BE2C (cell line): Measurements from ENCODE around the gene LTBP1.

Experiments used
- DNase-seq: peaks from one replicate; pipeline ENCODE4 v3.0.0-alpha.2; 2020
- H3K27me3 ChIP-seq: fragments of 250-450 bp; sonication (Bioruptor Pico); 2 replicates; pipeline ENCODE4 v1.5.1; 2020; ENCODE audit warnings: mild to moderate bottlenecking
- H3K36me3 ChIP-seq: fragments of 250-450 bp; sonication (Bioruptor Pico); 2 replicates; pipeline ENCODE4 v1.5.1; 2020; ENCODE audit warnings: mild to moderate bottlenecking
- H3K4me1 ChIP-seq: fragments of 250-450 bp; sonication (Bioruptor Pico); 2 replicates; pipeline ENCODE4 v1.5.1; 2020
- H3K4me3 ChIP-seq: 2 replicates; pipeline ENCODE4 v1.5.1; 2011; ENCODE audit warnings: low read depth, low read length
- H3K9me3 ChIP-seq: fragments of 250-450 bp; sonication (Bioruptor Pico); 2 replicates; pipeline ENCODE4 v1.5.1; 2020
- CTCF ChIP-seq: IDR thresholded peaks from 2 replicates; pipeline ENCODE4 v1.5.1; 2012; ENCODE audit warnings: mild to moderate bottlenecking, low read depth, low read length

Gene LTBP1

GRCh38 chr2:33426666-33427231 is 480.0 kb downstream of the LTBP1 start:
- TF ChIP-seq CTCF: no peak
- H3K4me1 ChIP-seq: no peaks in the 10 kb centered on the region
- peak; percentile 33 for DNase-seq

GRCh38 chr2:33430077-33430476 is 483.3 kb downstream of the LTBP1 start:
- H3K4me3 ChIP-seq: no peak overlapping the region
- H3K9me3 ChIP-seq: no peaks in the 10 kb centered on the region
- no peak for TF ChIP-seq CTCF
- H3K27me3 ChIP-seq: peaks cover 23% of the 10 kb centered on the region
- DNase-seq: no peak
- H3K4me1 ChIP-seq: no peaks in the 10 kb centered on the region
- no peaks in the 10 kb centered on the region for H3K36me3 ChIP-seq

More at GRCh38 chr2:33426666-33427231, 480.0 kb downstream of the LTBP1 start:
- Histone ChIP-seq H3K4me3 (no peak overlapping the region), H3K36me3 (no peaks in the 10 kb centered on the region), H3K9me3 (no peaks in the 10 kb centered on the region), H3K27me3 (peaks cover 11% of the 10 kb centered on the region)

- no peak for DNase-seq
- H3K9me3 ChIP-seq: no peaks in the 10 kb centered on the region
- H3K4me3 ChIP-seq: no peak overlapping the region
- no peaks in the 10 kb centered on the region for H3K4me1 ChIP-seq
- H3K27me3 ChIP-seq: peaks cover 25% of the 10 kb centered on the region
- TF ChIP-seq CTCF: no peak
- no peaks in the 10 kb centered on the region for H3K36me3 ChIP-seq
These were observed 484.1 kb downstream of the LTBP1 start for GRCh38 chr2:33430856-33431255.

- Histone ChIP-seq H3K36me3 (no peaks in the 10 kb centered on the region), H3K27me3 (peaks cover 40% of the 10 kb centered on the region), H3K4me3 (no peak overlapping the region), H3K4me1 (no peaks in the 10 kb centered on the region), H3K9me3 (no peaks in the 10 kb centered on the region)
- no peak for TF ChIP-seq CTCF
- DNase-seq: no peak
These were observed 486.1 kb downstream of the LTBP1 start for GRCh38 chr2:33432871-33433270.

- no peak for DNase-seq
- Histone ChIP-seq H3K4me1 (no peaks in the 10 kb centered on the region), H3K36me3 (no peaks in the 10 kb centered on the region), H3K4me3 (no peak overlapping the region), H3K27me3 (peaks cover 40% of the 10 kb centered on the region), H3K9me3 (no peaks in the 10 kb centered on the region)
- no peak for TF ChIP-seq CTCF
These were observed 486.8 kb downstream of the LTBP1 start for GRCh38 chr2:33433279-33434235.

- peaks cover 36% of the 10 kb centered on the region for H3K27me3 ChIP-seq
- H3K4me1 ChIP-seq: no peaks in the 10 kb centered on the region
- DNase-seq: no peak
- H3K4me3 ChIP-seq: no peak overlapping the region
- no peak for TF ChIP-seq CTCF
- H3K9me3 ChIP-seq: no peaks in the 10 kb centered on the region
- H3K36me3 ChIP-seq: no peaks in the 10 kb centered on the region
These were observed 488.8 kb downstream of the LTBP1 start for GRCh38 chr2:33435518-33435917.
